HG02852 (cell line): ENCODE results near the gene PLXNA4.

Source experiments
- ATAC-seq: cut with Tn5 transposase; IDR thresholded peaks from one replicate; pipeline ENCODE4 v1.9.1; 2021; ENCODE audit warnings: mild to moderate bottlenecking, moderate library complexity; ENCODE audit not compliant: unreplicated experiment

PLXNA4 gene

GRCh38 chr7:132564849-132565248, 11.4 kb downstream of the PLXNA4 start:
- ATAC-seq, result no peak

GRCh38 chr7:132564090-132564489, 12.2 kb downstream of the PLXNA4 start:
- ATAC-seq, result no peak

- ATAC-seq, result no peak
These were observed 13.6 kb downstream of the PLXNA4 start for GRCh38 chr7:132562690-132563089.

GRCh38 chr7:132561763-132562162, 14.5 kb downstream of the PLXNA4 start:
- ATAC-seq, result no peak

- ATAC-seq, result no peak
These were observed 15.3 kb downstream of the PLXNA4 start for GRCh38 chr7:132560825-132561529.

GRCh38 chr7:132560105-132560504, 16.2 kb downstream of the PLXNA4 start:
- ATAC-seq, result no peak

DNA sequence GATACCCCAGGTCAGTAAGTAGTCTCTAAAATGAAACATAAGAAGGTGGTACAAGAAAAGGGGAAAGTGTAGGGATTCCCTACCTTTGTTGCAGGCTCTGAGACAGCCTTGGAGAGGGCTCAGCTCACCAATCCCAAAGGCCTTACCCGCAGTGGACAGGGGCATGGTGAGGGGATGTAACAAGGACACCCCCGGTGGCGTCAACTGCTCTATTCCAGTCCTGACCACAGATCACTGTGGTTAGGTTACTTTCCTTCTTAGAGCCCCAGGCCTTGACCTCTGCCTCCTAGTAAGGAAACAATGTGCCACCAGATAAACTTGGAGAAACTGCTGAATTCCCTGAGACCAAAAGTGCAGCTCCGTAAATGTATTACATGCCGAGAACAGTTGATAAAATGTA, 17.5 kb downstream of the PLXNA4 start:
- ATAC-seq, result no peak

DNA sequence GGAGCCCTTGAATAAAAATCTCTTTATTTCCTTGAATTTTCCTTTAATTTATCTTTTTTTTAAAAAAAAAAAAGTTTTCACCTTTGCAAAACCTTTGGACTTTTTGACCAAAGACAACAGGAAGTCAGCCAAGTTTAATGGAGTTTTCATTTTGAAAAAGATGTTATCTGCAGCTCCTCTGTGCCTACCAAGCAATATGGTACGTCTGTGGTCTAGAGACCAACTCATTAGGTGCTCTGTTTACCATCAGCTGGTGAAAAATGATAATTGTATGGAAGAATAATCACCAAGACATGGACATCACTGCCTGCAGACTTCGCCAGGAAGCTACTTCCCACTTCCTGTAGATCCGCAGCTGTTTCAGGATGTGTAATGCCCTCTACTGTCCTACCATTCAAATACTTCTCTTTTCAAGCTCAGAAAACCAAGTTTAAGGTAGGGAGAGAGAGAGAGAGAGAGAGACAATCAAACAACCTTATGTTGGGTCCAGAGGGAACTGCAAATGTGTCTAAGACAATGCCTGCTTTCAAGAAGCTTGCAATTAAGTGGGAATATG, 18.7 kb downstream of the PLXNA4 start:
- ATAC-seq, result no peak

DNA sequence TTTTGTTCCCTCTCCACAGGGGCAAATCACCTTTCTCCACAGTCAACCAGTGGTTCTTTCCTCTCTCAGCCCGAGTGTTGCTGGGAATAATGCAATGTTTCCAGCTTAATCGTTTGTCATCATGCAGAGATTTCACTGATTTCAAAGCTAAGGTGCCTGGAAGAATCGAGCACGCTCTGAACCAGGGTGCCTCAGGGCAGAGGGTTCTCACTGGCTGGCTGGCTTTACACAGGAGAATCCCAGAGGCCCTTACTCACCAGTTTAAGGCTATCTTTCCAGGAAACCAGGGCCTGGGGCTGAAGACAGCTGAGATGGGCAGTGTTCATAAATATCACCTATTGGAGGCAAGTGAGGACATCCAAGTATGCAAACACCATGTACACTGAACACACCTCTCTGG, 21.8 kb downstream of the PLXNA4 start:
- no peak for ATAC-seq

DNA sequence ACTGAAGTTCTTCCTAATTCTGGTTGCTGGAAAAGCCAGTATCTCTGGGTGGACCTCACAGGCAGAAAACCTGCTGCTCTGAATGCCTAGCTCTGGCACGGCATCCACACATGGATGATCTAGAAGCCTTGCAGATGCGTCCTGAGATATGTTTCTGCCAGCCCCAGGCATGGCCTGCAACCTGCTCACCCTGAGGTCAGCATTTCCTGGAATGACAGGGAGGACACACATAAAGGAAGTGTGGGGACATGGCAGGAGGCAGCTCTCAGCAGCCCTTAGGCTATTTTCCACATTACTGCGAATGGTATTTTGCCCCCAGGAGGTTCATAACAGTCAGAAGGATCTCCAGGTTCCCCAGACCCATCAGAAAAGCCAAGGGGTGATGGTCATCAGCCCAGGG, 23.2 kb downstream of the PLXNA4 start:
- no peak for ATAC-seq

GRCh38 chr7:132551886-132552285, 24.4 kb downstream of the PLXNA4 start:
- ATAC-seq, result no peak

DNA sequence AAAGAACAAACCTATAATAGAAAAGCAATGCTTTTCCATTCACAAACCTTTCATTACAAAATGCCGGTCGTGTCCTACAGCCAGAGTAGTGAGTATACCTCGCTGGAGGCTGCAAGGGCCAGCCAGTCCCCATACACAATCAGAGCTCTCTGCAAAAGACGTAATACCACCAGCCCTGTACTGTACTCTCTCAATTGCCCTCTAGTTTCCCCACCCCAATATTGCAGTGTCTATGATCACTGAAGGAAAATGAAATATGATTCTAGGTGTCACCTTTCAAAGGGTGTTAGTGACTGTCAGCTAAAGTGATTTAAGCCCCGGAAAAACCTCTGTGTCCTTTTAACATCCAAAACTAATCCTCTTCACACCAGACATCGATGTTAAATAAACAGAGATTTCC, 24.8 kb downstream of the PLXNA4 start:
- ATAC-seq, result no peak

DNA sequence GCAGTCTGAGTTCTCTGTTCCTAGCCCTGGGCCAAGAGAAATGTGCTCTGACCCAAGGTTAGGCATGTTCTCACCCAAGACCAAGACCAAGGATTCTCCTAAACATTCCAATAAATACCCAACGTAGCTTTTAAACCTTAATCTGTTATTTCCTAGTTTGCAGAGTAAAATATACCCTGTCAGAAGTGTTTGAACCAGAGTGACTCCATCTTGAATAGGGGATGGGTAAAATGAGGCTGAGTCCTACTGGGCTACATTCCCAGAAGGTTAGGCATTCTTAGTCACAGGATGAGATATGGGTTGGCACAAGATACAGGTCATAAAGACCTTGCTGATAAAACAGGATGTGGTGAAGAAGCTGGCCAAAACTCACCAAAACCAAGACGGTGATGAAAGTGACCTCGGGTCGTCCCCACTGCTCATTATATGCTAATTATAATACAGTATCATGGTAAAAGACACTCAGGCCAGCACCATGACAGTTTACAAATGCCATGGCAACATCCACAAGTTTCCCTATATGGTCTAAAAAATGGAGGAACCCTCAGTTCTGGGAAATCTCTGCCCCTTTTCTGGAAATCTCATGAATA, 27.7 kb downstream of the PLXNA4 start:
- ATAC-seq, result no peak

GRCh38 chr7:132547821-132548220, 28.4 kb downstream of the PLXNA4 start:
- no peak for ATAC-seq

DNA sequence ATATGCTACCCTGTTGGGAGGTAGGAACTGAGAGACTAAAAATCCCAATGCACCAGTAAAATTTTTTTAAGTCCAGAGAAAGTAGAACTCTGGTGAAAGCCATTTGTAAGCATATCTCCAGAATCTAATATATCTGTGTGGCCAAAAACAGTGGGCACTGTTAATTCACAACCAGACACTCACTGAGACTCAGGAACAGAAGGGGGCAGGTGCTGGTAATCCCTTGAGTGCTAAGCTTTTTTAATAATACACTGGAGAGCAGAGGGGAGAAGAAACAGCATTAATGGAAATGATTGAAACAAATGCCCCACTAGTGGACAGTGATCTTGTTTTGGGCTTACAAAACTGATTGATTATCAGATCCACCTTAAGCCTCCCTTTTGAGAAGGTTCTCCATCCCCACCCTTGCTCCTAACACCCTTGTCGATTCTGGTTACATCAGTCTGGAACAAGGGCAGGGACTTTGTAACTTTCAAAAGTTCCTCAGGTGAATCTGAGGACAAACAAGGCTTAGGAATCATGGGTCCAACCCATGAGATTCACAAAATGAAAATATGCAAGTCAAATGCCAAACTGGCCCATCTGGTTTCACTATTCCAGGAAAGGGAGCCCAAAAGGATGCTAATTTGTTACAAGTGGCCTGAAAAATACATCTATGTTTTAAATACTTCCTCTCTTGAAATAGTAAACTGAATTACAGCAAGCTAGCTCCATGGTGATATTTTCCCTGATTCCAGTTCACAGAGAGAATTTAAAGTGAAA, 29.7 kb downstream of the PLXNA4 start:
- ATAC-seq, result no peak

DNA sequence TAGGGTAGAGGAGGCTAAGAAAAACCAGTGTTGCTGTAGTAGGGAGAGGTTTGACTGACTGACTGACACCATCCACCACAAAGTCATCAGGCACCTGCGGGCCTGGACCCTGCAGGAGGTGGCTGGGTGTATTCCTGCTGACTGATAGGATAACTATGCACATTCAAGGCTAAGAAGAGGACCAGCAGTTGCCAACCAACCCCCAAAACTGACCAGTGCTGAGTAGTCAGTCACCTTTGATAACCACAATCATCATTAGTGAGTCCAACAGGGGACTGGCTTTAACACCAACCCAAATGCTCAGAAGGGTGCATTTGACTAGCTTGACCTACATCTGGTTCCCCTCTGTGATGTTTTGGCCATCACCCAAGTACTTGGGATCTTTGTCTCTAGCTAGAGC, 30.5 kb downstream of the PLXNA4 start:
- no peak for ATAC-seq

- ATAC-seq, result no peak
These were observed 31.3 kb downstream of the PLXNA4 start for GRCh38 chr7:132544999-132545398.

GRCh38 chr7:132544025-132544424, 32.2 kb downstream of the PLXNA4 start:
- no peak for ATAC-seq

DNA sequence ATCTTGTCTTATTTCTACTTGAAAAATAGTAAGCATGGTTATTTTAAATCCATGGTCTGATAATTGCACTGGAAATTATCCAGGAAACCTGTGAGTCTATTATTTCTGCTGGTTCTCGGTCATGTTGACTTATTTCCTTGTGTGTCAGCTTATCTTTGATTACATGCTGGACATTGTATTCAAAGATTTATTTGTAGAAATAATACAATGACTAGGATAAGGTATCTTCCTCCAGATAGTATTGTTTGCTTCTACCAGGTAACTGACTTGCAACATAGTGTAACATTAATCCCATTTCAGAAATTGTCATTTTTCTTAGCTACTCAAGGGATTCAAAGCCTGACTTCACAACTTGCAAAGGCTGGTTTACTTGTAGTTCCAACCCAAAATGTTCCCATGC, 33.4 kb downstream of the PLXNA4 start:
- ATAC-seq, result no peak

DNA sequence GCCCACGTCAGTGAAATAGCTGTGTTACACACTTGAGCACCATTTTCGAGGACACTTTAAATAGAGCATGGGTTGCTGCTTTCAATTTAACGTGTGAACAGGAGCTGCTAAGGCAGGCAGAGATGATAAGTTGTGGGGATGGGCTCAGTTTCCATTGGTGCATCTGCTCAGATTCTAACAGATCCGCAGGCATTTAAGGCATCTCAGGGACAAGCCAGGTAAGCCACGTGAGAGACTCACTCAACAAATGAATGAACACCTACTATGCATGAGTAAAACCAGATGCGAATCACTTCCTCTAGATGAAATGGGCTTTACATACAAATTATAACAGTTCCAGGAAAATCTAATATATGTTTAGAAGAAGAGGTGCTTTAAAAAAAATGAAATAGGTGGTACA, 34.6 kb downstream of the PLXNA4 start:
- no peak for ATAC-seq

DNA sequence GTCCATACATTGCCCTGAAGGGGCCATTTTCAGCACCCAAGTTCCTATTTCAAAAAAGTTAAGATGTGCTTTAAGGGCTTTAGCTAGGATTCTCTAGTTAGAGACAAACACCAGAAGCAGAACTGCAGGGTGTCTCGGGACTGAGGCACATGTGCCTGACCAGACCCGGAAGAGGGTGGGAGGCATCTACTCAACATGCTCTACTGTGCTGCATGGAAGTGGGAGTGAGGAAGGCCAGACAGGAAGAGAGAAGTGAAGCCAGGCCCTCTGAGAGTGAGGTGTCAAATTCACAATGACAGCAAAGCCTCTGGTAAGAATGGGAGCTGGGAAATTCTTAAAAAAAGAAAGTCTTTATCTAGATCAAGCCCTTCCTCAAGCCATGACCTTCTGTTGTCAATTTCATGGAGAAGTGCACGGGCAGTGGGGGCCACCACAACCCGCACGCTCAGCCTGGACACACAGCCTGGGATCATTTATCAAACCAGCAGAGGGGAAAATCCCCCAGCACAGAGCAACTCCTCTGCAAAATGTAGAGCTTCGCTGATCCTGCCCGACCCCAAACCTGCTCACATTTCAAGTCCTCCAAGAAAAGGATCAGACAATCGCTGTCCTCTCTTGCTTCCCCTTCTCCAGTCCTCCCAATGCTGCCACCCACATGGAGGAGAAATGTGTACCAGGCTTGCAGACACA, 38.7 kb downstream of the PLXNA4 start:
- ATAC-seq, result no peak
